GM21515 (cell line): Measurements from ENCODE around the gene BRD3.

Experiments used
- ATAC-seq: cut with Tn5 transposase; IDR thresholded peaks from one replicate; pipeline ENCODE4 v1.9.1; 2021; ENCODE audit not compliant: unreplicated experiment

Gene BRD3

DNA sequence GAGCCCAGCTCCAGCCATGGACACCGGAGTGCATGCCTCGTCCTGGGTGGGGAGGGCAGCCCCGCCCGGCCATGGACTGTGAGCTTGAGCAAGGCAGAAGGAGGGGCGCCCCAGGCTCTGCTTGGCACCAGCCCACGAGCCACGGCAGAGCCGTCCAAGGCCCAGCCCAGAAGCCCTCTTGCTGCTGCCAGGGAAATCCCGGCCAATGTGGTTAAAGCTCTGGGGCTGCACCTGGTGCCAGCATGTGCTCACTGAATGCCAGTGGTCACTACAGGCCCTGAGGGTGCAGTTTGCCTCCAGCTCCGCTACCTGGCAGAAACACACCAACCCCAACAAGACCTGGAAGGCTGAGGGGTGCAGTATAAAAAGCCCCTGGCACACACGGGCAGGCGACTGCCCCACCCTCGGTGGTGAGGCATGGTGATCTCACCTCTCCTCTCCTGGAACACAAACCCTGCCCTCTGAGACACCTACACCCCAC is 11.8 kb downstream of the BRD3 start:
- ATAC-seq = no peak

DNA sequence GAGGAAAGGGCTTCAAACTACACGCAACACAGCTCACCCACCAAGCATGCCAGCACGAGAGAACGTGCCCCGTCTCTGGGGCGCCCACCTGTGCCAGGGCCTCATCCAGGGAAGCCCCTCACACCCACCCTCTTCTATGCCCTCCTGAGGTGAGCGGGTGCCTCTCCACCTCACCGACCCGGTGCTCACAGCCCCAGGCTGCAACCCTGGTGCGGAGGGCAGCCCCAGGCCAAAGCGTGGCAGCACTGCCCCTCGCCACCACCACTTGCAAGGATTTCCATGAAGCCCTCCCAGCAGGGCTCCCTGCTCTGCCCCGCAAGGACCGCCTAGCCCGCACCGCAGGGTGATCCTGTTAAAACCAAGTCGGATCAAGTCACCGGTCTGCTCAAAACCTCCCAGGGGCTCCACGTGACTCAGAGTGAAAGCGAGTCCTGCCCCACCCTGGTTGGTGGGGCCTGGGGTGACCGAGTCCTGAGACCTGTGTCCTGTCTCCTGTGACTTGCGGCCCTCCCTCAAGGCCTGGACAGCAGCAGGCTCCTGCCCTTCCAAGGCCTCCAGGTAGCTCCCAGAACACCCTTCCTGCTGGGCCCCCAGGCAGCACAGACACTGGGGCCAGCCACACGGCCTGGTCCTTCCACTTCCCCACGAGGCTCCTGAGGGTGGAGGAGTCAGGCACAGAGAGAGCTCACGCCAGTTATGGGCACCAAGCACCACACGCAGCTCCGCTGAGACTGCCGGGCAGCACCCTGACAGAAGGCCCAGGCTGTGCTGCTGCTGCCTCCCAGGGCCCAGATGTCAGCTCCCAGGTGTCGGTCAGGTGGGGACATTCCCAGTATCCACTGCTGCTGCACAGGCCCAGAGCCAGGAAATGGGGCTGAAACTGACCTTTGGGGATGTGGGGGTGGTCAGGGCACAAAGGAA is 12.7 kb downstream of the BRD3 start:
- ATAC-seq = no peak

DNA sequence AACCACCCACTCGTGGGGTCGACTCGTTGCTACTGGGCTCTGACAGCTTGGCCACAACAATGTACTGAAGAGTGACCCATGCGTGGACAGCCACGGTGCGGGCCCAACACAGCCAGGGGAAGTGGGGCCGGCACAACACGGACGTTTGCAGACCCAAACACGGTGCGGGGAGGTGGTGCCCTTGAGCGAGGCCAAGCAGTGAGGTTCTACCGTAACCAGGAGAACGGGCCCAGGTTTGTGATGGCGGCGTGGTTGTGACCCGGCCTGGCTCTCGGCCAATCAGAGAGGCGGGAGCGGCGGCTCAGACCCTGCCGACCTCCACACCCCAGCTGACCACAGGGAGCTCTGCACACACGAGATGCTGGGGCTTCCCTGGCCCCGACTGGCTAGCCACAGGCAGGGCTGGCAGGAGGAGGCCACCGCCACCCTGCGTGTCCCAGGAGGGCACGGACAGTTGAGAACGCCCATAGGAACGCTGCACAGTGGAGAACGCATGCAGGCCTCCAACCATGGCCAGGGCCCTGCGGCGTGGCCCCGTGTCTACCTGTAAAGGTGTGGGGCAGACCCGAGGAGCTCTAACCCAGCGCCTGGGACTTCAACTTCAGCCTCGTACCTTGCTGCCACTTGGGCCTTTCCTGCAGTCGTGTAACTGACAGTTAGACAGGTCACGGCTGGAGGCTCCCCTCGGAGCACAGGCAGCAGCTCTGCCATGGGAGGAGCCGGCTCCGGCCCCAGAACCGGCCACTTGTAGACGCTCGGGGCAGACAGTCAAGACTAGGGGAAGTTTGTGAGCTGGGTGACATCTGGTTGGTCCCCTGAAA is 13.7 kb downstream of the BRD3 start:
- ATAC-seq = no peak

DNA sequence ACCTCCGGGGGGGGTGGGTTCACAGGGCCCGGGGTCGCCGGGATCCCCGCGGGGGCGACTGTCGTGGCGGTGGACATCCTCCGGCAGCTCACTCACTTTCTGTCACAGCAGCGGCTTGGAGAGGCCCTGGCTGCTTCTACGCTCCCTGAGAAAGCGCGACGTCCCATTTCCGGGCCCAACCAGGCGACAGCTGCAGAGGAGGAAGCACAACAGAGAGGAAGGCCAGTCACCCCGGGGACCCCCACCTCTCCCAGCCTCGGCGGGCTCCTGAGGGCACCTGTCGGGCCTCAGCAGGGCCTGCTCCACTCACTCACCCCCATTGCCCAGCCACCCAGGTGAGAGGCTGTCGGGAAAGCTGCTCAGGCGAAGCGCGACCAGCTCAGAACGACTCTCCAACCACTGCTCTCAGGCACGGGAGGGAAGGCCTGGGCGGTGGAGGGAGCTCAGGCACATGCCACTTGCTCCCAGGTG is 14.4 kb downstream of the BRD3 start:
- no peak for ATAC-seq

DNA sequence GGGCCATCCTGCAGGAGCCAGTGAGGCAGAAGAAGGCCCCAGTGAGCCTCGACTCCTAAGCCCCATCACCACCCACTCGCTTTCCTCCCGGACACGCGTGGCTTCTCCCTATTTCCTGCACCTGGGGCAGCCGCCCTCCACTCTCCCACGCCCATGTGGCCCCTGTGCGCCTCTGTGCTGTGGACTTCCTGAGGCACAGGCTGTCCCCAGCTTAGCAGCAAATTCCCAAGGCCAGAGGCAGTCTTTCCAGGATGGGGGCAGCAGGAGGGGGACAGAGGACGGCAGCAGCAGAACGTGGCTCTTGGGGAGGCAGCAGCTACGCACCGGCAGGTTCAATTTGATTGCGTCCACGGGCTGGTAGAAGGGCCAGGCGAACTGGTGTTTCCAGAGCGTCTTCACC is 14.9 kb downstream of the BRD3 start:
- ATAC-seq = no peak

DNA sequence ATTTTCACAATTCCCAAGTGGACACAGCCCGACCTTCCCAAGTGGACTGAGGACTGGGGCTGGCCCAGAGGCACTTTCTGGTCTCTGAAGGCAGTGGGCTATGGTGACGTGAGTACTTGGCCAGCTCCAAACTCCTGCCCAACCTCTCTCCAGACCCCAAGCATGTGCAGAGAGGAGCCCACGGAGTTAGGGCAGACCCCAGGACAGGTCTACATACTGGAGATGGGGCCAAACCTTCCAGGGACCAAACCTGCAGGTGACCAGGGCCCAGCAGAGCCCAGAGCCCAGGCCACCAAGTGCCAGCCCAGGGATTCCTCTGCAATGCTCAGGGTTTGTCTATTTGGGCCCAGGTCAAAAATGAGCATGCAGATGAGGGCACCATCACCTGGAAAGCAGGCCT is 15.3 kb downstream of the BRD3 start:
- ATAC-seq = no peak

DNA sequence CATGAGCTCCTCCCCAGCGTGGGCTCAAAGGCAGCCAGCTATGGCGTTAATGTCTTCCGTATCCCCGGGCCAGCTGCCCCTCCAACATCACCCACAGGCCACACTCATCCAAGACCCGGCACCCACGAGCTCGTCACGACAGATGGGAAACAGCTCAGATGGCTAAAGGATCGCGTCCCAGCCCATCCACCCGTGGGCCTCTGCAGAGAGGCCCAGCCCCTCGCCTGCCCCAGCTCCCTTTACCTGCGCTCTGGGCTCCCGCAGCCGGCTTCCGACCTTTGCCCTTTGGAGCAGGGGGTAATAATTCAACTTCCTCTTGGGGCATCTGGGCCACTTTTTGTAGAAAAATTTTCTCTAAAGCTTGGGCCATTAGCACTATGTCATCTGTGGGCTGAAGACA is 16.5 kb downstream of the BRD3 start:
- no peak for ATAC-seq

DNA sequence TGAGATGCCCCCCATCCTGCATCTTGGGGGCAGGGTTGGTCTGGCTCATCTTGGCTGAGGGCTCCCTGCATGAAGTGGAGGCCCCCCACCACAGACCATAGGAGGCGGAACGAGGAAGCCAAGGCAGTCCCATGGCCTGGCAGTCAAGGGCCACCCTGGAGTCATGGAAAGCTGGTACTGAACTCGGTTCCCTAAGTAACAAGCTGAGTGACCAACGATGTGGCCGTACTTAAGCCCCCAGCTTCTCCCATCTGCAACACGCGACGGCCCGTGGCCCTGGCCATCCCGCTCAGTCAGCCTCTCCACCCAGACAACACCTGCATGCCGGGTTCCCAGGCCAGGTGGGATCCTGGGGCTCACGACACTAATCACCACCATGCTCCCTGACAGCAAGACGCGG is 17.1 kb downstream of the BRD3 start:
- ATAC-seq = no peak

DNA sequence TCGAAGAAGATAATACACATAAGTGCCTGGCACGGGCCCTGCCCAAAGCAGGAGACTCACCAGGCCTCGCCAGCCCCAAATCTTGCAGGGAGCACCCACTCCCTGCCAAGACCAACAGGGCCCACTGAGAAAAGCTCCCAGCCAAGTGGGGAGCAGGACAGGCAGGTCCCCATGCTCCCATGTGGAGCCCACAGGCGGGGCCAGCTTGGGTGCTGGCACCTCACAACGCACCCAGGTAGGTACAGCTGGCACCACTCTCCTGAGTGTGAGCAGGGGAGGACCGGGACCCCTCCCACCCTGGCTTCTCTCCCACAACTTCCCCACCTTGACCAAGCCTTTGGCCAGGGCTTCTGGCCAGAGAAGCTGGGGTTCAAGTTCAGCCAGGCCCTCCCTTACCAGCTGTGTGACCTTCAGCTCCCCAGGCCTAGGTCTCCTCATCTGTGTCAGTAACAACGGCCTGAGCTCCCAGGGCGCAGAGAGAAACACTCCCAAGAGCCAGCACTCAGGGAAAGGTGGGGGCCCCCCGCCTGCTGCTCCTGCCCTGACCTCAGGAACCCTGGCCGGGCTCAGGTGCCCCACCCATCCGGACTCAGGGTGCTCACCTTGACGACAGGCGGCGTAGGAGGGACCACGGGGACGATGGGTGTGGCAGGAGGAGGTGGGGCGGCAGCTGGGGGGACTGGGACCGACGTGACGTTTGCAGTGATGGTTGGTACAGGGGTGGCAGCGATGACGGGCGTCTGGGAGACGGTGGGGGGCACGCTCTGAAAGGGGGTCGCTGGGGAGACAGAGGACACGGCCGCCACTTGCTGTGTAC is 17.8 kb downstream of the BRD3 start:
- no peak for ATAC-seq

DNA sequence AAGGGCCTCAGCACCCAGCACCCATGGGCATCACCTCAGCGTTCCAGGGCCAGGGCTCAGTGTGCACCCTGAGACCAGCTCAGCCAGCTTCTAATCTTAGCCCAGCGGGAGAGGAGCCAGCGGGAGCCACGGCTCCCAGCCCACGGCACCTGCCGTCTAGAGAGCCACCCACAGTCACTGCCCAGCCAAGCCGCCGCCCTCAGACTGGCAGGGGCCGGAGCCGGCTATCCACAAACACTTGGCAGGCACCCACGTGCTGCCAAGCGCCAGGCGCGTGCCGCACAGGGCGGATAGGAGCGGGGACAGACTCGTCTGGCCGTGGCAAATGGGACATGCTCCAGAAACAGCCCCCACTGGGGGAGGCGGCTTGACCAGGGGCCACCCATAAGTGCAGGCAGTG is 18.6 kb downstream of the BRD3 start:
- no peak for ATAC-seq

DNA sequence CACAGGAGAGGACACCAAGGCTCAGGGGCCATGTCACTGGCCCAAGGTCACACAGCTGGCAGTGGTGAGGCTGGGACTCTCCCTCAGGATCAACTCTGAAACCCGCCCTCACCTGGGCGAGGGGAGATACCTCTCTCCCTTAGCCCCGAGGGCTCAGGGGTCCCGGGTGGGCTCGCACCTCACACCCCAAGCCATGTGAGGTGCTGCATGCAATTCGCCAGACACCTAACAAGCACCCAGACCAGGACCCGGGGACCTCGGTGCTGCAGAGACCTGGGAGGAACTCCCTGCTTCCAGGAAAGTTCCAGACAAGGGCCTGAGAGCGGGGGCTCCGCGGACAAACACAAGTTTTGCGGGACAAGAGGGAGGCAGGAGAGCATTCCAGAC is 19.3 kb downstream of the BRD3 start:
- no peak for ATAC-seq

DNA sequence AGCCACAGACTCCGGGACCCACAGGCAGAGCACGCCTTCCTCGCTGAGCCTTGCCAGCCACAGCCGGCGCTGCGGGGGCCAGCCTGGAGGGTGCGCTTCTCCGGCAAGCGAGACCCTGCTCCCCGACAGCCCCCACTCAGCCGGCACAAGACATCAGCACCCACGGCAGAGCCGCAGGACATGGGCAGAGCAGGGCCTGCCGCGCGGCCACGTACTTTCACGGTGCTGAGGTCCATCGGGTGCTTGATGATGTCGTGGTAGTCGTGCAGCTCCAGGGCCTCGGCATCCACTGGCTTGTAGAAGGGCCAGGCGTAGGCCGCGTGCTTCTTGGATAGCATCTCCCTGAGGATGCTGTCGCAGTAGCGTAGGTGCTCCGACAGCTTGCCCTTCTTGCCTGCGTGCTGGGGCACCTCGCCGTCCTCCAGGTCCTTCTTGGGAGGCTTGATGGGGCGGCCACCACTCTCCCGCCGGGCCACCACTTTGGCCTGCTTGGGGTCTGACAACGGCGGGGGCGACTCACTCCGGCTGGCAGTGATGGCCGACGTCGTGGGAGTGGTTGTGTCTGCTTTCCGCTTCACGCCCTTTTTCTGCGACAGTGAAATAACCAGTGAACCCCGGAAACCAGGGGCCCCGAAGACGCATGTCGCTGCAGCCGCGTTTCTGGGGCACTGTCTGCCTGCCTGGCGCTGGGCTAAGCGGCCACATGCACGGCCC is 19.8 kb downstream of the BRD3 start:
- ATAC-seq = no peak

DNA sequence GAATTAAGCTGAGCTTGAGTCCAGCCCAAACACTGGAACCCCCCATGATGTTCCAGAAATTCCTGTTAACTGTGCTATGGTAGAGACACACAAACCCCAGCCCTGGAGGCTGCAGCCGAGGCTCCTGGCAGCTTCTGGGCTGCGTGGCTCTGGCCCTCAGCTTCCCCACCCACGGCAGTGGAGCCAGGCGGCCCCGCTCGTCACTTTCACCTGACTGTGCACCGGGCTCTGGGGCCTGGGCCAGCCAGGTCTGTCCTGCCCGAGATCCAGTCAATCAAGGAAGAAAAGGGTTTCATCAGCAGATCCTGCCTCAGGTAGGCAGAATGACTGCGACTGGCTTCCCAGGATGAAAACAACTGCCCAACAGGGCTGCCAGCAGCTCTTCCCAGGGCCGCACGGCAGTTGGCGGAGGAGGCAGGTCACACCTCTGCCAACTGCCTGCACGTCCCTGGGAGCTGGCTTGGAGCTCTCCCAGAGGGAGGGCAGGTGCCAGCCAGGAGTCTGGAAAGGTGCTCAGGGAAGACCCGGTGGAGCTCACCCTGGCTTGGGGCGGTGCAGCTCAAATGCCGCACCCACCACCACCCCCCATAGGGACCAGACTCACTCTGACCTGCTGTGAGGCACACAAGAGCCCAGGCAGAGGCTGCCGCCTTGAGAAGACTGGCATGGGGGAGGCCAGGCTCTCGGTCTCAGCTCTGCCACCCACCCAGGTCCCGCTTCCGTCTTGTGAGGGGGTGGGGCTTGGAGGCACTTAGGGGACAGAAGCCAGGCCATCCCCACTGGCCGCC is 20.7 kb downstream of the BRD3 start:
- no peak for ATAC-seq

DNA sequence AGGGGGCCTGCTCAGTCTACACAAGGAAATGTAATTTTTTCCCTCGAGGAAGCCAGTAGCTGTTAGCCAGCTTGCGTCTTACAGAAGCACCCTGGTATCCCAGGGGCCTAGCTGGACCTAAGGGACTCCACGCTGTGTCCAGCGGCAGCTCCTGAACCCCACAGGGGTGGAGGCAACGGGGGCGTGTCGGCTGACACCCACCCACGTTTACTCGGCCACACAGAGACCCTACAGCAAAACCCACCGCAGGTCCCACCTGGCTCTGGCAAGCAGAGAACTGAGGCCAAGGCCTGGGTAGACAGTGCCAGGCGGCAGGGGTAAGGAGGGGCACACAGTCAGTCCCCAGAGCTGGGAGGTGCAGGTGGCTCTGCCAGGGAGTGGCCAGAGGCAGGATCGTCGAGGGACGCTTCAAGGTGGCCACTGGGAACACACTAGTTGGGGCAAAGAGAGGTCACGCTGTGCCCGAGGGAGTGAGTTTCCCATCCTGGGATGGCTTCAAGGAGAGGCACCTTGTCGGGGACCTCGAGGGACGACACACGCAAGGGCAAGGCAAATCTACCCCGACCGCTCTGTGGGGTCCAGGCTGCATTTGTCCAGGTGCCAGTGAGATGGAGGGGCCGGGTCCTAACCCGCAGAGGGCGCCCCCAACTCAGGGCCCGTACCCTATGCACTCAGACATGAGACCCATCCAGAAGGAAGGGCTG is 21.8 kb downstream of the BRD3 start:
- no peak for ATAC-seq

DNA sequence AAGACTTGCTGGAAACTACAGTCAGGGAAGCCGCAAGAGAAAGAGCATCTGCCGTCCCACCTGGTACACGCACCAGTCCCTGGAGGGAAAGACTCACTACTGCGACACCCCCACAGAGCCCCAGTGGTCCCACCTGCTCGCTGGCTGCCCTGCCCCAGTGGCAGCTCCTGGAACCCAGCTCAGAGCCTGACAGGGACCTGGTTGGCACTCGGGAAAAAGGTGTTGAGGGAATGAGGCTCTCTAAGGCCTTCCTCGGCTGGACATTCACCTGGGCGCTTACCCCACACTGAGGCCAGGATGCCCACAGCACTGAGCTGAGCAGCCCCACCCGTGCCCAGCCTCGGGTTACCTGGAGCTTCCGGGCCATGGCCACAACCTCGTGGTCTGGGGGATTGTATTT is 22.9 kb downstream of the BRD3 start:
- no peak for ATAC-seq

DNA sequence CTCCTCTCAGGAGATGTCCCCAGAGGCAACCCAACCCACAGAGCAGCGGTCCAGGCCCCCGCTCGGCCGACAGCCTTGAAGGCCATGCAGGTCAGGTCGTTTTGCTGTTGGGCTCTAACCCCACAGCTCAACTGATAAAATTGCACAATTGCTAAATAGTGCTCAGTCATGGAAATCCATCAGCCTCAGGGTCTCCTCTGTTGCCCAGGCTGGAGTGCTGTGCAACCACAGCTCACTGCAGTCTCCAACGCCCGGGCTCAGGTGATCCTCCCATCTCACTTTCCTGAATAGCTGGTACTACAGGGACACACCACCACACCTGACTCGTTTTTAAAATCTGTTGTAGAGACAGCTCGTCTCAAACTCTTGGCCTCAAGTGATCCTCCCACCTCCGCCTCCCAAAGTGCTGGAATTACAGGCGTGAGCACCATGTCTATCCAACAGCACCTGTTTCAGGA is 24.3 kb downstream of the BRD3 start:
- no peak for ATAC-seq

DNA sequence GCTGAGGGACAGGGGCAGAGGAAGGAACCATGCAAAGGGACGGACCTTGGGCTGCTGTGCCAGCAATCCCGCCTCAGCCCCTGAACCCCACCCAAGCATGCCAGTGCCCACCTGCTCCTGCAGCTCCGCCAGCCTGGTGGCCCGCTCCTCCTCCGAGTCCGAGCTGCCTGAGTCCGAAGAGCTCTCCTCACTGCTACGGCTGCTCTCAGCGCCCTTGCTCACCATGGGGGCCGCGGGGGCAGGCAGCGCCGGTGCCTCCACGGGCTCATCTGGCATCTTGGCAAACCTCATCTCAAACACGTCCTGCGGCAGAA is 26.2 kb downstream of the BRD3 start:
- no peak for ATAC-seq

DNA sequence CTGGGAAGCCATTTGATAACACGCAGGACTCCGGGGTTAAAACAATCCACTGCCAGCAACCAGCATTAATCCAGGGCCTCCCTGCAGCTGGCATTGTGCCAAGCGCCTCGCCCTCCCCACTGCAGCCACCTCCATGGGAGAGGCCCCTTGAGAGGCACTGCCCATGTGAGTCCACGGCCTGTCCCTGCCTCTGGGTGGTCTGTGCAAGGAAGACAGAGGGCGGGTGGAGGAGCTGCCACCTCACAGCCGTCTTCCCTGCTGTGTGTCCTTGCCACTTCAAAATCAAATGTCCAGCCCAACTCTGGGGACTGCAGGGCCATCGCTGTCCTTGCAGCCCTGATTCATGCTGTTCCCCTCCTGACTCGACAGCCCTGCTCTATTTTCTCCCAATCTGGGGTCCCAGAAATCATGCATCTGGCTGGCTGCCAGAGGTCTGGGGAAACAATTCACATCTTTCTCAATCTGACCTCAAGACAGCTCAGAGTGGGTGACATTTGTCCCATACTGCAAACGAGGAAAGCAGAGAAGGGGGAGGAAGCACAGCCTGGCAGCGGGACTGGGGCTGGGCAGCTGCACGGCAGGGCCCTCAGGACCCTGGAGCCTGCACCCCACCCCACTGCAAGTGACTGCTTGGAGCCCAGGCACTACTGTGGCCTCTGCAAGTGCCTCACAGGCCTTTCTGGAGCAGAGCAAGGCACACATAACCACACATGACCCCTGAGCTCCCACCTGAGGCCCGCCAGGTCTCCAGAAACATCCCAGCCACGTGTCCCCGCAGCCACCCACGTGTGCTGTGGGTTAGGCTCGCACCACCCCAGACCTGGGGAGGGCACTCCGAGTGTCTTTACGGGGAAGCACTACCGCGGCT is 26.8 kb downstream of the BRD3 start:
- no peak for ATAC-seq
